HG03575 (cell line): ENCODE measurements around the gene ANXA2R.

Source experiments
- ATAC-seq: cut with Tn5 transposase; IDR thresholded peaks from one replicate; pipeline ENCODE4 v1.9.1; 2021; ENCODE audit not compliant: unreplicated experiment, insufficient number of reproducible peaks, low FRiP score; ENCODE audit errors: extremely low read depth

The ANXA2R gene

DNA sequence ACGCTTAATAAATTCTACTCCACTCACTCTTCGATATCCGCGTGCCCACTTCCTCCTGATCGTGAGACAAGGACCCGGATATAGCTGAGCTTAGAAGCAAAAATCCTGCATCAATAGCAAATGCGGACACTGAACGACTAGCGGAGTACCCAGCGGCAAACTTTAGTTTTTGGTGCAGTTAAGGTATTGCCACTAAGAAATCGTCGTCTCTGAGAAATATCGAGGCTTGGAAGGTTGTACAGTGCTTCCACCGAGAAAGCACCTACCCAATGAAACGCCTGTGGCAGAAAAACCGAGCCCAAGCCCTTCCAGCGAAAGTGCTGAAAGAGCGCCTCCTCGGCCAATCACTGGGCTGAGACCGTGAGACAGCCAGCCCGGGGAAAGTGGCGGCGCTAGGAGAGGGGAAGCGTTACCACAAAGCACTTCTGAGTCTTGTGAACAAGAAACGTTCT lies 32.2 kb downstream of the ANXA2R start:
- ATAC-seq = peak; percentile 20

DNA sequence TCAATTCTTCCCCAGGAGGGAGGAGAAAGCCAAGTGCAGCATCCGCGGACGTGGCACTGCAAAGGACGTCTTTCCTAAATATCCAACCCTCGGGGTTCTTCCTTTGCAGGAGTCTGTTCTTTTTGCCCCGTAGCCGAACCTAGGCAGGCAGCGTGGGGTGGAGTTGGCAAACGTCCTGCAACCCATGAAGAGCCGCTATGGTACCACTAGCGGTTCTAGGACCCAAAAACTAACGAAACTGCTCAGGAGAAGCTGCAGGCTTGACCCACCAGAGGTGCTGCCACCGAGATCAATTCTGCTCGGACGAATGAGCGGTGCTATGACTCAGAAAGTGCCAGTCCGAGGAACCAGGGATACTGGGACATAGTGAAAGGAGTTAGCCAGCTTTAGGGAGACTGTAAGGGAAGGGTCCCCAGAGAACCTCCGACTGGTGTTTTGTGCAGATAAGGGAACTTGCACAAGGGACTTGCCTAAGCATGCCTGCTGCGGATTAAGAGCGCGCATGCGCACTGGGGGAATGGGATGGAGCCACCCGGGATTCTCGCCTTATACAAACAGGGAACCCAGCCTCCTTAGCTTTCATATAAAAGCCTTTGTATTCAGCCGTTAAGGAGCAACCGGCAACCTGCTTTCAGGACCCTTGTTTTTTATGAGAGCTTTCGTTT lies 32.7 kb downstream of the ANXA2R start:
- ATAC-seq = peak; percentile 16

DNA sequence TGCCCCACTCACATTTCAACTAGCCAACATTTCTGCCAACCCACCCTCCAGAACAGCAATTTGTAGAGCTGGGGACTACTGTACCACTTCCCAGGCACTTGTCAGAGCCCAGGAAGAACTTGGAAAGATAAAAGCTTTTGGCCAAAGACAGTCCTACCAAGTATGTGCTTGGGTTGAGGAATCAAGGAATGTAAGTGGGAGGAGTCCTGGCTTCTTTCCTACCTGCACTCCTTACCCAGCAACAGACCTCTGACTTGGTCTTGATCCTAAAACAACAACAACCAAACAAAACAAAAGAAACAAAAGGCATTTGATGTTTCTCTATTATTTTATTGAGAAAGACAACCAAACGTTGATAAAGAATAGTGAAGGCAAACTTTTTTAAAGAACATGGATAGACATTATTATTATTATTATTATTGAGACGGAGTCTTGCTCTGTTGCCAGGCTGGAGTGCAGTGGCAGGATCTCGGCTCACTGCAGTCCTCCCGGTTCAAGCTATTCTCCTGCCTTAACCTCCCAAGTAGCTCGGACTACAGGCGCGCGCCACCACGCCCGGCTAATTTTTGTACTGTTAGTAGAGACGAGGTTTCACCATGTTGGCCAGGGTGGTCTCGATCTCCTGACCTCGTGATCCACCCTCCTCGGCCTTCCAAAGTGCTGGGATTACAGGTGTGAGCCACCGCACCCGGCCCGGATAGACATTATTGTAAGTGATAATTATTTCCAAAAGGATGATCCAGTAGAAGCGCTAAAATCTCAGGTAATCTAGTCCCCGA lies 33.5 kb downstream of the ANXA2R start:
- ATAC-seq = no peak

DNA sequence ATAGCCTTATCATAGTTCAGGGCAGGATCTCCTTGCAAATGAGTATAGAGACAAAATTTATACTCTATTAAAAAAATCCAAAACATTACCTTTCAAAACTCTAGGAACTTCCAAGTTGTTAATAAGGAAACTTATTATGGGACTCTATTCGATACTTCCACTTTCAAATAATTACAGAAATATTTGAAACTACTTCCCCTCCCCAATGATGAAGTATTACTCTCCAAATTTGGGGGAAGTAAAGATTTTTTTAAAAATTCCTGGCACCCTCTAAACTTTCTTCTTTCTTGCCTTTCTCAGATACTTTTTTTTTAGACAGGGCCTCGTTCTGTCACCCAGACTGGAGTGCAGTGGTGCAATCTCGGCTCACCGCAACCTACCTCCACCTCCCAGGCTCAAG lies 35.1 kb downstream of the ANXA2R start:
- ATAC-seq = no peak

GRCh38 chr5:43001748-43002147 lies 38.4 kb downstream of the ANXA2R start:
- no peak for ATAC-seq

DNA sequence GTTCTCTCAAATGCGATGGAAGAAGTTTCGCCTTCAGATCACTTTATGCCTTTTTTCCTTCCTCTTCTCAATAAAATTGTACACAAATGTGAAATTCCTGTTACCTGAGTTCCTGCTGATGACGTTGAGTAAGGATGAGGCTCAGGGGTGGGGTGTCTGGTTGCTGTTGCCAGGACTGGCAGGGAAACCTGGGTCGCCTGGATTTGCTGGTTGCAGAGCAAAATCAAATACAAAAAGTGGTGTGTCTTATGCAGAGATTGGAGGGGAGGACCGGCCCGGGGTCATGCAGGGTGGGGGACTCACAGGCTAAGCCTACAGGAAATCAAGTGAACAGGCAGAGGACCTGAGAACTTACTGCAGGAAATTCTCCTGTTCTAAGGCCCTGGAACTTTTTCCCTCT lies 39.2 kb downstream of the ANXA2R start:
- ATAC-seq = no peak

DNA sequence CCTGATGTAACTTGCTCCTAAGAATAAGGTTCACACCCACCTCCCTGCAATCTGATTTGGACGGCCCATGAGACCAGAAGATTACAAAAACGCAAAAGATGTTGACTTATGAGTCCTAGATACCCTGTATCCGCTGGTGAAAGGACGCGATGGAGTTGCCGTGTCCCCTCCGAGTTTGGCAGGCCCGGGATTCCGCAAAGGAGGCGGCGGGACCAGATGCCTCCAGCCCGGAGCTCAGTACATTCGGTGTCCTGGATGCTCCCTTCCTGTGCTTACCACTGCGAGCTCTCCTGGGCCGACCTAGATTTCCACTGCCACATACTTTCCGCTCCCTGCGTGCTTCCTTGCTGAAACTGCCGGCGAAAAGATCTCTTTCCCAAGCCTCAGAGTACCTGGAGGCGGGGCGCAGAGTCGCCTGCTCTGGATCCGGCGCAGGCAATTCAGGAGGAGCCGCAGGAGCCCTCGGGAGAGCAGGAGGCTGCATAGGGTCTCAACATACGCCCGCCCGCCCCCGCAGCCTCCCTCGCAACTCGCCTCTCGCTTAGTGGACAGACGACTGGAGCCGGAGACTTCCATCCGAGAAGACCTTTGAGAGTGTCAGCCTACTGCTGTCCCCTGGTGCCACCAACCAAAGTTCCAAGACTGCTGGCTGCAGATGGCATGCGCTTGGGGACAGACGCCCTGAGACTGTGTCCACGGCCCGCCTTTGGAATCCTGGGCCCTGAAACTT lies 39.8 kb downstream of the ANXA2R start:
- no peak for ATAC-seq

- no peak for ATAC-seq
These were observed 44.8 kb downstream of the ANXA2R start for GRCh38 chr5:42995360-42995751.

GRCh38 chr5:42994555-42995359 lies 45.4 kb downstream of the ANXA2R start:
- ATAC-seq = peak; percentile 27

- no peak for ATAC-seq
These were observed 45.9 kb downstream of the ANXA2R start for GRCh38 chr5:42994246-42994554.

DNA sequence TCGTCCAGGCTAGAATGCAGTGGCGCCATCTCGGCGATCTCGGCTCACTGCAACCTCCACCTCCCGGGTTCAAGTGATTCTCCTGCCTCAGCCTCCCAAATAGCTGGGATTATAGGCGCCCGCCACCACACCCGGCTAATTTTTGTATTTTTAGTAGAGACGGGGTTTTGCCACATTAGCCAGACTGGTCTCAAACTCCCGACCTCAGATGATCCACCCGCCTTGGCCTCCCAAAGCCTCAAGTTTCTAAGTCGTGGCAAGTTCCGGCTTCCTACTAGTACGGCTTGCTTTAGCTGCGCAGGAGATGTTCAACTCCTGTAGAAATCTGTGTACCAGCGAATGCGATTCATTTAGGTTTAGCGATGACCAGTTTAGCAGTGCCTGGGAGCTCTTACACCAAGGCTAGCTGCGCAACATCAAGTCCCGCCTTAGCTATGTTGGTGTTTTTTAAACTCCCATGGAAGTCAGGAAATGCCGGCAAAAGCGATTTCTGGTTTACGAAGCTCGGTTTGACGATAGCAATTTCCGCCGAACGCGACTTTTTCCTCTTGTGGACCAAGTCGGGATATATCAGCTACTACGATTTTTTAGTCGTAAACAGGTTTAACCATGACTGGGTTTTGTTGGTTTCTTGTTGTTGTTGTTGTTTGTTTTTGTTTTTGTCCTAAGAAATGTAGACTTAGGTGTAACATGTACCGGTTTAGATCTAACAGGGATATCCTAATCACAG lies 46.4 kb downstream of the ANXA2R start:
- no peak for ATAC-seq

DNA sequence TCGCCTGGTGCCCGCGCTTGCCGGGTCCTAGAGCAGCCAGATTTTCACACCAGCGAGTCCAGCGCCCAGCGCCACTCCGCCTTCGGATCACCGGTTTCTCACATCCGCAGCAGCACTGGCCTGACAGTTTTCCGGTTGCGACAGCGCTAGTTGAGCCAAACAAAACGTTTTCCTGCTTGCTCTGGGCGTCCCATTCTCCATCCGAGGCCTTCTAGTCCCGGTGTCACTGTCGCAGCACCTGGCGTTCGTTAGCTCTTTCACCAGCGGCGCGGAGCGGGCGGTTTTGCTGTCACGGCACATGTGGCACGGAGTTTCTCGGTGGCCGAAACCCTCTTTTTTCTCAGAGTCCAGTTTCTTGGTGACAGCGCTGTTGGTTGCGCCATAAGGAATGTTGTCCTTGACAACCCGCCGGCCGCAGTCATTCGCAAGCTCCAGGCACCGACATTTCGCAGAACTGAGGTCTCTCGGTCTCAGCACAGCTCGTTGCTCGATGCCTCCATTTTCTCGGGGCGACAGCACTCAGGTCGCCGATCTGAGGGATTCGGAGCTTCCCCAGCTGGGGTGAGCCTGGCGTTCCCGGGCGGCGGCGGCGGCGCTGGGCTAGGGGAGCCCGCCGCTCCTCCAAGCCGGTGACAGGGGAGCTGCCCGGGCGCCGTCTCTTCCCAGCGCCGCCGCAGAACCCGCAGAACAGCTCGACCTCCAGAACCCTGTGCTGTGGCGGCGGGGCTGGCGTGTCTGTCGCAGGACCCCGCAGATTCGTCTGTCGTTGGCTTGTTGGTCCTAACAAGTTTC lies 47.8 kb downstream of the ANXA2R start:
- peak; percentile 25 for ATAC-seq

DNA sequence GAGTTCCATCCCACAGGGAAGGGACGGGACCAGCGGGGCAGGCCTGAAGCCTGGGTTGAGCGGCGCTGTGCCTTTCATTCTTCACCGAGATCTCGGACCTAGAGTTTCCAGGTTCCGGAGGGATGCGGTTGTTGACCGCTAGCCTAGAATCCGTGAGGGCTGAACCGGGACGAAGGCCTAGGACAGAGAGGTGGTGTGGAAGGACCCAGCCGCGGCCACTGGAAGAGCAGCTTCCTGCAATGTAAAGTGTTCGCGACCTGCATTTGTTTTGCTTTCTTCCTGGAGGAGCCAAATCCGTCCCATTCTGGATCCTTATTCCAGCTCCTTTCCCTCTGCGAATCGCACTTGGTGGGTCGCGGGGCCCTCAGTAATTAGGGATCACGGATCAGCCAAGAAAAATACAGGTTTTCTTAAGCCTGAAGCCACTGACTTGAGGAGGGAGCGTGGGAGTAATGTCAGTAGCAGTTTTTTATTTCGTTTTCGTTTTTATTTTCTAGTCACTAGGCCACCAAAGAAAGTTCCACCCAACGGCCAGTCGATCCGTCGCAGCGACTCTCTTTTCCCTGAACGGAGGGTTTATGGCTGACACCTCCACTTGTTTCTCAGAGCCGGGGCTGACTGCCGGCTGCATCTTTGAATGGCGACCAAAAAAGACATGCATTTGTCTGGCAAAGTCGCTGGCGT lies 48.6 kb downstream of the ANXA2R start:
- ATAC-seq = peak; percentile 17

DNA sequence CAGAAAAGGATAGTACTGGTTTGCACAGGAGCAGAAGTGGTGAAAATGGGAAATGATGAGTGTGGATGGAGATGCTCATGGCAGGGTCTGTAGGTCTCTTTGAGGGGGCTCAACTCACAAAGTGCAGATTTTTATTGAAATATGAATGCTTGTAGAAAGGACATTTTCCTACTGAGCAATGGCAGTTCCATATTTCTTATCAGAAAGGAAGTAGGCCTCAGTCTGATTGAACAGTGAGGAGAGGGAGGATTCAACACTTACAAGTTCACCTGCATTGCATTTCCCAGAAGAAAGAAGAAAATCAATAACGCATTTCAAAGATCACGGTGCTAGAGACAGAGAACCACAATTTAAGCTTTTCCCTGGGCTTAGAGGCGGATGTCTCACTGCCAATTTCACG lies 49.2 kb downstream of the ANXA2R start:
- no peak for ATAC-seq
